Loucy (cell line): ENCODE measurements around the gene TRNP1.

Source experiments
- H2AFZ ChIP-seq: fragments of 200-600 bp; sonication (generic); 2 replicates; pipeline ENCODE4 v1.6.0; 2016; ENCODE audit warnings: antibody characterized with exemption, mild to moderate bottlenecking, low read length, moderate library complexity
- H3F3A ChIP-seq: fragments of 200-600 bp; 2 replicates; pipeline ENCODE4 v1.6.0; 2016; ENCODE audit warnings: antibody characterized with exemption, low read depth, mild to moderate bottlenecking
- H3K27me3 ChIP-seq: fragments of 200-600 bp; sonication (generic); 2 replicates; pipeline ENCODE4 v1.6.1; 2014; ENCODE audit warnings: low read length, mild to moderate bottlenecking; ENCODE audit not compliant: insufficient read depth, poor library complexity, severe bottlenecking
- H3K36me3 ChIP-seq: fragments of 200-600 bp; sonication (generic); 2 replicates; pipeline ENCODE4 v1.6.1; 2016; ENCODE audit warnings: low read length; ENCODE audit not compliant: insufficient read depth
- H3K4me1 ChIP-seq: fragments of 200-600 bp; sonication (generic); 2 replicates; pipeline ENCODE4 v1.5.1; 2014; ENCODE audit warnings: low read length, mild to moderate bottlenecking; ENCODE audit not compliant: insufficient read depth, poor library complexity, severe bottlenecking
- H3K4me2 ChIP-seq: fragments of 200-600 bp; sonication (generic); 2 replicates; pipeline ENCODE4 v1.6.0; 2014; ENCODE audit warnings: antibody characterized with exemption, low read length, low read depth, mild to moderate bottlenecking; ENCODE audit not compliant: poor library complexity, severe bottlenecking
- H3K4me3 ChIP-seq: fragments of 200-600 bp; sonication (generic); 2 replicates; pipeline ENCODE4 v1.5.1; 2014; ENCODE audit warnings: low read length, mild to moderate bottlenecking, mixed read lengths; ENCODE audit not compliant: poor library complexity, severe bottlenecking
- H3K79me2 ChIP-seq: fragments of 200-600 bp; sonication (generic); 2 replicates; pipeline ENCODE4 v1.6.1; 2014; ENCODE audit warnings: low read length; ENCODE audit not compliant: insufficient read depth
- H3K9ac ChIP-seq: fragments of 200-600 bp; sonication (generic); 2 replicates; pipeline ENCODE4 v1.6.0; 2014; ENCODE audit warnings: mild to moderate bottlenecking, low read depth, low read length, moderate library complexity; ENCODE audit not compliant: poor library complexity, severe bottlenecking
- H3K9me2 ChIP-seq: fragments of 200-600 bp; sonication (generic); replicated peaks from 2 replicates; pipeline ENCODE4 v1.6.1; 2016; ENCODE audit warnings: low read depth, low read length, mixed read lengths
- H3K9me3 ChIP-seq: fragments of 200-600 bp; sonication (generic); 2 replicates; pipeline ENCODE4 v1.6.1; 2014; ENCODE audit warnings: mild to moderate bottlenecking, antibody characterized with exemption, low read length, low read depth; ENCODE audit not compliant: insufficient read depth
- H4K20me1 ChIP-seq: fragments of 200-600 bp; sonication (generic); 2 replicates; pipeline ENCODE4 v1.6.0; 2014; ENCODE audit warnings: antibody characterized with exemption, low read length, mild to moderate bottlenecking; ENCODE audit not compliant: insufficient read depth, poor library complexity, severe bottlenecking
- CTCF ChIP-seq: fragments of 200-600 bp; sonication (generic); conservative IDR thresholded peaks from 2 replicates; pipeline ENCODE4 v1.5.1; 2014; ENCODE audit warnings: mild to moderate bottlenecking, antibody characterized with exemption, low read length
- EZH2phosphoT487 ChIP-seq: fragments of 200-600 bp; IDR thresholded peaks from 2 replicates; pipeline ENCODE4 v1.6.1; 2018; ENCODE audit warnings: antibody characterized with exemption, mild to moderate bottlenecking, moderate library complexity, borderline replicate concordance

Gene TRNP1

DNA sequence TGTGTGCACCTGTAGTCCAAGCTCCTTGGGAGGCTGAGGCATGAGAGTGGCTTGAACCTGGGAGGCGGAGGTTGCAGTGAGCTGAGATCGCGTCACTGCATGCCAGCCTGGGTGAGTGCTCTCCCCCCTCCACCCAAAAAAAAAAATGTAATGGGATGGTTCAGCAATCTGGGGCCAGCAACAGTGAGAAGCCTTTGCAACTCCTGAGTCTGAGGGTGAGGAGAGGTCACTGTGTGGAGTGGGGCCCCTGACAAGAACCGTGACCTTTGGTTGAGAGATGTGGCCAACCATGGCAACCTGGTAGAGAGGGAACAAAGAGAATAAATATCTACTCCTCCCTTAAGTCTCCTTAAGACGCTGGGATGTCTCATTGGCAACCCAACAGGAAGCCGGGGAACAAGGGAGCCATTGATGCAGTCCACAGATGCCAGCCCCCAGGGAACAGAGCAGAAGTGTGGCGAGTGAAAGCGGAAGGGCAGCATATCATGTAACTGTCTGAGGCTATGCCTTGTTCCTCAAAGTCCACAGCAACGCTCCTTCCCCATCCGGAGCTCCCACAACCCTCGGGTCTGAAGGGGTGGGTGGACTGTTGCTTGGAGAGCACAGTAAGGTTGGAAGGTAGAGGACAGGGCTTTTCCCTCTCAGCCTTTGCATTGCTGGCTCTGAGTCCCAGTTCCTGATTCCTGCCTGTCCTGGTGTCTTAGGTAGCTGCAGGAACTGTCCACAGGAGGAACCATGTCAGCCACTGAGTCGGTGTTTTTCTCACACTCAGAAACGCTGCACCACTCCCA, 8.3 kb downstream of the TRNP1 start:
- Histone ChIP-seq H3K9me3 (no peaks in the 10 kb centered on the region), H3K9ac (no peak overlapping the region), H3K79me2 (no peaks in the 10 kb centered on the region), H2AFZ (no peak overlapping the region), H4K20me1 (no peaks in the 10 kb centered on the region), H3K4me1 (peaks cover 11% of the 10 kb centered on the region), H3K4me2 (no peak overlapping the region), H3F3A (no peaks in the 10 kb centered on the region), H3K4me3 (no peak overlapping the region), H3K36me3 (no peaks in the 10 kb centered on the region), H3K9me2 (no peaks in the 10 kb centered on the region), H3K27me3 (no peaks in the 10 kb centered on the region)
- no peak for TF ChIP-seq CTCF
- no peak for TF ChIP-seq EZH2phosphoT487

DNA sequence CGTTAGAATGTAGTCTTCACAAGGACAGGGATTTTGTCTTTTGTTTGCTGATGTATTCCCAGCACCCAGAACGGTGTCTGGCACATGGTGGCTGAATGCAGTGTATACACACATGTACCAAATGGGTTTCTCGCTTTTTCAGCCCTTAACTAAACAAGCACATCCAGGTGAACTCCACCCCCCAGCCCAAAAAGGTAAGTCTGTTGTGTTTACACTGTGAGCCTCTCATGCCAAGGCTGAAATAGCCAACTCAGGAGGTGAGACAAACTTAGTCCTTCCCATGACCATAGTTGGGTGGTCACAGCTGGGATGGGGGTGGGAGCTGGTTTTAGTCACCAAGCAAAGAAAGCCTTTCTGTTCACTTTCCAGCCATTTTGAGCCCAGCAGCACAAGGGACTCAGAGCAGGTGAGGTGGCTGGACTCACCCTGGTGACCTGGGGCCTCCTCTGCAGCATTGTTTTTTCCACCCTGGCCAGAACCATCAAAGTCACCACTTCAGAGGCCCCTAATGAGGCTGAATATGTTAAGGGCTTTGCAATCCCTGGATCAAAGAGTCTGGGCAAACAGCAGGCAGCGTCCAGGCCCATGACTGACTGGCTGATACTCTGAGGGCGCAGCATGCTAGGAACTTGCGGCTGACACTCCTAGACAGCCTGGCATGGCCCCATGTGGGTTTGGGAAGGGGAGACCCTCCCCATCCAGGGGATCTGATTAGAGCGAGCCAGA, 10.4 kb downstream of the TRNP1 start:
- Histone ChIP-seq H3K9ac (no peak overlapping the region), H3F3A (no peaks in the 10 kb centered on the region)

GRCh38 chr1:27004471-27005165, 11.1 kb downstream of the TRNP1 start:
- no peaks in the 10 kb centered on the region for H3F3A ChIP-seq
- no peaks in the 10 kb centered on the region for H3K79me2 ChIP-seq
- no peaks in the 10 kb centered on the region for H3K9me2 ChIP-seq
- H3K36me3 ChIP-seq: no peaks in the 10 kb centered on the region
- H3K9ac ChIP-seq: no peak overlapping the region
- H3K4me2 ChIP-seq: no peak overlapping the region
- TF ChIP-seq EZH2phosphoT487 (no peak), CTCF (no peak)
- H2AFZ ChIP-seq: no peak overlapping the region
- H3K4me1 ChIP-seq: peaks cover 5% of the 10 kb centered on the region
- no peak overlapping the region for H3K4me3 ChIP-seq
- H4K20me1 ChIP-seq: no peaks in the 10 kb centered on the region
- H3K27me3 ChIP-seq: no peaks in the 10 kb centered on the region
- no peaks in the 10 kb centered on the region for H3K9me3 ChIP-seq

More for the DNA sequence above, 10.4 kb downstream of the TRNP1 start:
- TF ChIP-seq CTCF (no peak), EZH2phosphoT487 (no peak)
- H3K9me2 ChIP-seq: no peaks in the 10 kb centered on the region
- no peak overlapping the region for H3K4me2 ChIP-seq
- H2AFZ ChIP-seq: no peak overlapping the region
- no peaks in the 10 kb centered on the region for H3K79me2 ChIP-seq
- H3K4me1 ChIP-seq: peaks cover 5% of the 10 kb centered on the region
- H3K27me3 ChIP-seq: no peaks in the 10 kb centered on the region
- no peaks in the 10 kb centered on the region for H3K9me3 ChIP-seq
- H3K36me3 ChIP-seq: no peaks in the 10 kb centered on the region
- H4K20me1 ChIP-seq: no peaks in the 10 kb centered on the region
- no peak overlapping the region for H3K4me3 ChIP-seq
